ENCODE data around the gene SH2D6.
"Not testable (repeated sequence)": the region's sequence is repeated elsewhere in the genome, so short reads cannot be mapped to it uniquely, and the experiment has no call there.

Gene SH2D6

GRCh38 chr2:85398426-85399182, 19.9 kb upstream of the SH2D6 start:
- no peak for DNase-seq

GRCh38 chr2:85399183-85399455, 19.4 kb upstream of the SH2D6 start:
- DNase-seq = no peak

GRCh38 chr2:85400023-85400422, 18.5 kb upstream of the SH2D6 start:
- no peak for DNase-seq

- DNase-seq = no peak
Observed at GRCh38 chr2:85400541-85401463, 17.7 kb upstream of the SH2D6 start.

GRCh38 chr2:85401464-85401805, 17.1 kb upstream of the SH2D6 start:
- DNase-seq = no peak

GRCh38 chr2:85401844-85402243, 16.7 kb upstream of the SH2D6 start:
- DNase-seq = no peak

GRCh38 chr2:85405201-85406059, 13.1 kb upstream of the SH2D6 start:
- DNase-seq = peak in 1 of 2 experiments; percentile 16

GRCh38 chr2:85409845-85410583, 8.5 kb upstream of the SH2D6 start, which contains the start of gene CAPG:
CAPG (minus strand) TSS chr2:85410366; CDS start chr2:85402145, 8,221 bp downstream.
- no peak for DNase-seq

GRCh38 chr2:85410584-85411404, 7.7 kb upstream of the SH2D6 start:
- no peak for DNase-seq

GRCh38 chr2:85411405-85411748, 7.1 kb upstream of the SH2D6 start:
- no peak for DNase-seq

- no peak for DNase-seq
Observed at GRCh38 chr2:85413592-85414420, 4.7 kb upstream of the SH2D6 start.

GRCh38 chr2:85414421-85414759, 4.1 kb upstream of the SH2D6 start:
- DNase-seq = not testable (repeated sequence)

GRCh38 chr2:85414761-85415553, 3.6 kb upstream of the SH2D6 start:
- DNase-seq = no peak

- no peak for DNase-seq
Observed at GRCh38 chr2:85415980-85416650, 2.4 kb upstream of the SH2D6 start.

- DNase-seq = no peak
Observed at GRCh38 chr2:85419009-85419675, 628 bp downstream of the SH2D6 start.

GRCh38 chr2:85420536-85421259, 2.2 kb downstream of the SH2D6 start:
- DNase-seq = peak; percentile 57 to 76

GRCh38 chr2:85421260-85422071, 3.0 kb downstream of the SH2D6 start:
- no peak for DNase-seq

Data from NCI-H524 (cell line).